A549 (cell line): Measurements from ENCODE around the gene KHDRBS2.

Source experiments
- BCL3 ChIP-seq: fragments of >200 bp; sonication (Bioruptor Twin); formaldehyde crosslinking; IDR thresholded peaks from 3 replicates; pipeline ENCODE4 v1.6.1; 2016
- CTCF ChIP-seq: fragments of >200 bp; sonication (Bioruptor Twin); formaldehyde crosslinking; IDR thresholded peaks from 3 replicates; pipeline ENCODE4 v1.5.1; 2016
- JUNB ChIP-seq: fragments of >200 bp; sonication (Bioruptor Twin); formaldehyde crosslinking; IDR thresholded peaks from 2 replicates; pipeline ENCODE4 v1.6.1; 2016

GRCh38 chr6:61751986-61752385 lies 534.0 kb downstream of the KHDRBS2 start:
- TF ChIP-seq BCL3 (no peak), CTCF (no peak), JUNB (no peak)
